ENCODE measurements around the gene LTBP4. TPM values are rescaled to one million over a fixed set of nuclear protein-coding genes. Genes with fewer than 3 reads are reported as not detected.

The LTBP4 gene
- polyA plus RNA-seq, 1 of the 3 experiments (the other 2 are of a cell fraction), result 24.8 TPM

- Histone ChIP-seq H3K9me2 (no peaks in the 10 kb centered on the region), H3K9me3 (no peaks in the 10 kb centered on the region), H3K79me2 (ENCODE audit: insufficient read depth) (no peaks in the 10 kb centered on the region), H3F3A (replicated peaks; ENCODE audit: insufficient read depth) (peaks cover 9% of the 10 kb centered on the region), H3K27ac (ENCODE audit: low read depth in 2 of 2, low read length in 1 of 2) (no peak overlapping the region), H3K27me3 (ENCODE audit: insufficient read depth) (no peaks in the 10 kb centered on the region), H3K4me2 (no peak overlapping the region), H4K20me1 (ENCODE audit: insufficient read depth) (no peaks in the 10 kb centered on the region), H3K4me1 (ENCODE audit: control insufficient read depth in 1 of 2, insufficient read depth in 2 of 2, low read depth in 1 of 2, low read length in 1 of 2) (no peaks in the 10 kb centered on the region), H3K9ac (no peak overlapping the region), H3K36me3 (replicated peaks in 1 of 2; ENCODE audit: control insufficient read depth in 1 of 2, insufficient read depth in 2 of 2, low read length in 1 of 2) (peaks cover 0 to 10% of the 10 kb centered on the region in 2 experiments), H3K4me3 (ENCODE audit: low read depth in 2 of 2, low read length in 1 of 2) (no peak overlapping the region), H2AFZ (ENCODE audit: low read depth) (no peak overlapping the region)
- WGBS (ENCODE audit: low lambda C conversion rate), result 82% methylated on average over 6 of the region's 9 CpGs
- CTCF ChIA-PET, result interaction anchor here (0.6 to 3.1 kb wide), 3 partner anchors 9 to 48 kb away, joined by 3 to 13 read pairs (median 5); no protein-coding TSS in a partner anchor
- POLR2A ChIA-PET, result no interaction called here
- TF ChIP-seq RAD21 (IDR thresholded peaks at IDR 0.05; ENCODE audit: low read length) (no peak), NRF1 (IDR thresholded peaks at IDR 0.05; ENCODE audit: low read depth, low read length) (no peak), RCOR1 (IDR thresholded peaks at IDR 0.05; ENCODE audit: low read length) (no peak), RXRA (IDR thresholded peaks at IDR 0.05; ENCODE audit: borderline replicate concordance, low read depth) (no peak), MEF2A (IDR thresholded peaks at IDR 0.05; ENCODE audit: borderline replicate concordance, low read depth) (no peak), CTCF (IDR thresholded peaks at IDR 0.05) (no peak), FOSL2 (IDR thresholded peaks at IDR 0.05; ENCODE audit: borderline replicate concordance, low read depth) (no peak), FOXM1 (IDR thresholded peaks at IDR 0.05; ENCODE audit: low read depth) (no peak), REST (IDR thresholded peaks at IDR 0.05; ENCODE audit: low read depth, low read length) (no peak), POLR2AphosphoS5 (IDR thresholded peaks at IDR 0.05; ENCODE audit: low read depth, low read length) (no peak), SIN3A (IDR thresholded peaks at IDR 0.05; ENCODE audit: borderline replicate concordance, low read depth, low read length) (no peak), FOXJ3 (CRISPR knock-in tag; IDR thresholded peaks at IDR 0.05) (no peak), GABPA (IDR thresholded peaks at IDR 0.05; ENCODE audit: low read depth) (no peak)
- no peak for DNase-seq
Measured at GRCh38 chr19:40588926-40589569, 12.1 kb upstream of the LTBP4 start.
